ENCODE data around the gene APPBP2.

DNA sequence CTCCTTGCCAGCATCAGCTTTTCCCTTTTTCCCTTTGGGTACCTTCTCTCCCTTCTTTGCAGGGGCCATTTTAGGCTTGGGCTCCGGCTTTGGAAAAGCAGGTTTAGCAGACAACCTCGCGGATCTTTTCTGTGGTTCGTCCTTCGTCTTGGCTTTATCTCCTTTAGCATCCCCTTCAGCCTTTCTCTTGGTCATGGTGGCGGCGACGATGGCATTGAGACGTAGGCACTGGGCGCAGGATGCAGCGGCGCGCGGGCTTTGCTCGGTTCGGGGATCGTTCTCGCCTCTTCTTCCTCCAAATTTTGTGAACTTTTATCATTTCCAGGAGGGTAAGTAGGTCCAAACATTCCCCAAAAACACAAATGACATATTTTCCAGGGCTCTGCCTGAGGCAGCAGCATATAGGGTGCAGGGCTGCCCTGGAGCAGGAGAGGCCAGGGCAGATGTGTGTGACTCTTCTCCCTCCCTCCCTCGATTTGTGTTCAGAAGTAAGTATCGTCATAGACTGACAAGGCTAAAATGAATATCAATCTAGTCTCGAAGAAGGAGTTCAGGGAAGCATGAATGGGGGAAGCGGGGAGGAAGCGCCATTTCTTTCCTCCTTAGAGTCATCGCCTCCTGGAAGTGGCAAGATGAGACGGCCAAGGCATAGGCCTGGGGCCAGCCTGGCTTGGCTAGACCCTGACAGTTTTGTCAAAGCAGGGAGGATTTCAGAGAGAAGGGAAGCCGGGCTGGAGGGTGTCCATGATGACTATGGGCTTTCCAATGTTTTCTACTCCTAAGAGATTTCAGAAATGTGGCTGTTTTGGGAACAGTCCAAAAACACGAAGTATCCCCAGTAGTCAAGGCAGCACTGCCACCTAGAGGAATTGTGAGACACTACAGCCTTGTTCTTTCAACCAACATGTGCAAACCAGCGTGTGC, 90.5 kb downstream of the APPBP2 start:
- TF ChIP-seq, protein P1, sequence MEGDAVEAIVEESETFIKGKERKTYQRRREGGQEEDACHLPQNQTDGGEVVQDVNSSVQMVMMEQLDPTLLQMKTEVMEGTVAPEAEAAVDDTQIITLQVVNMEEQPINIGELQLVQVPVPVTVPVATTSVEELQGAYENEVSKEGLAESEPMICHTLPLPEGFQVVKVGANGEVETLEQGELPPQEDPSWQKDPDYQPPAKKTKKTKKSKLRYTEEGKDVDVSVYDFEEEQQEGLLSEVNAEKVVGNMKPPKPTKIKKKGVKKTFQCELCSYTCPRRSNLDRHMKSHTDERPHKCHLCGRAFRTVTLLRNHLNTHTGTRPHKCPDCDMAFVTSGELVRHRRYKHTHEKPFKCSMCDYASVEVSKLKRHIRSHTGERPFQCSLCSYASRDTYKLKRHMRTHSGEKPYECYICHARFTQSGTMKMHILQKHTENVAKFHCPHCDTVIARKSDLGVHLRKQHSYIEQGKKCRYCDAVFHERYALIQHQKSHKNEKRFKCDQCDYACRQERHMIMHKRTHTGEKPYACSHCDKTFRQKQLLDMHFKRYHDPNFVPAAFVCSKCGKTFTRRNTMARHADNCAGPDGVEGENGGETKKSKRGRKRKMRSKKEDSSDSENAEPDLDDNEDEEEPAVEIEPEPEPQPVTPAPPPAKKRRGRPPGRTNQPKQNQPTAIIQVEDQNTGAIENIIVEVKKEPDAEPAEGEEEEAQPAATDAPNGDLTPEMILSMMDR (IDR thresholded peaks at IDR 0.05) = peak; percentile 62 to 92 (median 92)
- no peak for TF ChIP-seq POLR2A (IDR thresholded peaks at IDR 0.05)
